ENCODE measurements around the gene CELA3B. TPM values are rescaled to one million over a fixed set of nuclear protein-coding genes. Genes with fewer than 3 reads are reported as not detected.

CELA3B gene
- total and polyA plus RNA-seq, 2 of the 8 experiments (the other 6 are each of a cell fraction or from before 2014, with no cell fraction given) = not detected

GRCh38 chr1:22024485-22025367 is 47.9 kb downstream of the CELA3B start:
- Histone ChIP-seq H2BK5ac (ENCODE audit: low read depth, low read length) (peak overlapping the region; percentile 60), H2BK20ac (ENCODE audit: low read length) (peak overlapping the region; percentile 72; the same call in 1 of the 2 replicates), H3K4ac (replicated peaks; ENCODE audit: insufficient read length, low read depth, low read length) (peak overlapping the region; percentile 33), H4K20me1 (replicated peaks in 1 of 2; ENCODE audit: control insufficient read depth in 1 of 2, insufficient read depth in 2 of 2, low read length in 2 of 2) (peaks cover 0 to 2% of the 10 kb centered on the region in 2 experiments), H3K4me3 (ENCODE audit: extremely low read depth in 1 of 4, insufficient read depth in 2 of 4, low read depth in 3 of 4, low read length in 4 of 4) (peak overlapping the region; percentile 93 to 96 (median 94)), H3K23me2 (ENCODE audit: low read depth, low read length) (peaks cover 8% of the 10 kb centered on the region; the same call in 1 of the 2 replicates), H3K79me1 (ENCODE audit: low read depth, low read length) (no peaks in the 10 kb centered on the region), H3K4me1 (replicated peaks in 1 of 4; ENCODE audit: control insufficient read depth in 3 of 4, insufficient read depth in 4 of 4, low read length in 3 of 4) (peaks cover 0 to 12% (median 8%) of the 10 kb centered on the region in 4 experiments), H2BK12ac (ENCODE audit: low read depth, low read length) (peak overlapping the region; percentile 18), H3K27me3 (replicated peaks in 1 of 4; ENCODE audit: control insufficient read depth in 3 of 4, extremely low read depth in 1 of 4, insufficient read depth in 3 of 4, low read length in 3 of 4) (no peaks in the 10 kb centered on the region), H2AK5ac (ENCODE audit: low read depth, low read length) (no peak overlapping the region; the same call in 1 of the 2 replicates), H3K79me2 (ENCODE audit: control insufficient read depth in 1 of 2, insufficient read depth in 2 of 2, low read length in 2 of 2) (peaks cover 0 to 10% of the 10 kb centered on the region in 2 experiments; a peak in 2 of 4 replicates), H4K91ac (replicated peaks; ENCODE audit: insufficient read length, low read length) (no peak overlapping the region), H2BK15ac (ENCODE audit: low read length) (peak overlapping the region; percentile 83), H3K18ac (ENCODE audit: extremely low read depth, low read length) (no peak overlapping the region), H4K8ac (ENCODE audit: extremely low read depth, insufficient read depth, low read length) (no peak overlapping the region), H3K9ac (replicated peaks in 1 of 4; ENCODE audit: extremely low read depth in 1 of 4, low read depth in 3 of 4, low read length in 3 of 4) (peak overlapping the region; percentile 34 to 55 (median 34); a peak in 6 of 7 replicates), H3K23ac (ENCODE audit: insufficient read length) (no peak overlapping the region), H4K5ac (ENCODE audit: insufficient read length, low read depth, low read length) (no peak overlapping the region), H2AFZ (ENCODE audit: low read length) (peak overlapping the region; percentile 66), H2BK120ac (replicated peaks; ENCODE audit: low read depth, low read length) (no peak overlapping the region), H3K36me3 (ENCODE audit: control insufficient read depth in 2 of 4, insufficient read depth in 4 of 4, low read length in 3 of 4) (no peaks in the 10 kb centered on the region; a peak in 2 of 8 replicates), H3K56ac (replicated peaks; ENCODE audit: insufficient read length, low read depth, low read length) (no peak overlapping the region), H3K9me3 (ENCODE audit: insufficient read depth in 2 of 2, low read depth in 1 of 2, low read length in 1 of 2) (no peaks in the 10 kb centered on the region), H3K27ac (ENCODE audit: low read depth, low read length) (peak overlapping the region; percentile 51), H3K4me2 (ENCODE audit: insufficient read depth in 1 of 2, low read depth in 2 of 2, low read length in 2 of 2) (peak overlapping the region; percentile 76 to 88), H3K14ac (ENCODE audit: insufficient read length) (no peak overlapping the region)
- no peak for FAIRE-seq
- DNase-seq (ENCODE audit: low read depth in 1 of 2, low spot score in 2 of 2) = no peak
- ChIA-PET POLR2A (ENCODE audit: partially characterized antibody) (interaction anchor here (0.6 to 4.6 kb wide), 14 partner anchors 9 to 392 kb away, joined by 3 to 26 read pairs (median 4); partner anchors contain the start of genes CDC42, CELA3B and HSPG2), CTCF (ENCODE audit: partially characterized antibody) (interaction anchor here (0.6 to 2.4 kb wide), 15 partner anchors 8 to 653 kb away, joined by 3 to 11 read pairs (median 4); no protein-coding TSS in a partner anchor)
- WGBS, 2 experiments (ENCODE audit: extremely low coverage in 1 of 2, insufficient coverage in 1 of 2, insufficient read length in 1 of 2, insufficient replicate concordance in 2 of 2, low coverage in 1 of 2, low lambda C conversion rate in 2 of 2, missing lambda C conversion rate in 1 of 2) = 37% methylated on average over 33 of the region's 33 CpGs; no CpG with 5 or more reads in 1 of the 2 experiments
- TF ChIP-seq KDM4A (IDR thresholded peaks at IDR 0.05; ENCODE audit: low read depth, low read length, severe bottlenecking) (peak; percentile 41), ASH2L (IDR thresholded peaks at IDR 0.05; ENCODE audit: low read length) (peak; percentile 44), MAFK (IDR thresholded peaks at IDR 0.05; ENCODE audit: low read depth, low read length) (no peak), RFX5 (IDR thresholded peaks at IDR 0.05; ENCODE audit: borderline replicate concordance, low read depth, low read length) (no peak), USF2 (IDR thresholded peaks at IDR 0.05; ENCODE audit: low read length) (no peak), EZH2 (IDR thresholded peaks at IDR 0.05; ENCODE audit: low read depth, low read length, severe bottlenecking) (peak; percentile 24), E2F6 (IDR thresholded peaks at IDR 0.05) (no peak)

Measured in H1 (cell line).